GM12873 (cell line): ENCODE data around the gene LGALS3BP.

Experiments
- TF ChIP-seq, protein P1 (sequence below): IDR thresholded peaks from 2 replicates; pipeline ENCODE4 v1.5.1; 2012; ENCODE audit warnings: low read depth, mild to moderate bottlenecking, moderate library complexity, low read length, control low read depth; ENCODE audit not compliant: insufficient read depth; ENCODE audit errors: missing control alignments

The LGALS3BP gene

GRCh38 chr17:78966123-78966813 is 13.5 kb downstream of the LGALS3BP start:
- TF ChIP-seq, protein P1, sequence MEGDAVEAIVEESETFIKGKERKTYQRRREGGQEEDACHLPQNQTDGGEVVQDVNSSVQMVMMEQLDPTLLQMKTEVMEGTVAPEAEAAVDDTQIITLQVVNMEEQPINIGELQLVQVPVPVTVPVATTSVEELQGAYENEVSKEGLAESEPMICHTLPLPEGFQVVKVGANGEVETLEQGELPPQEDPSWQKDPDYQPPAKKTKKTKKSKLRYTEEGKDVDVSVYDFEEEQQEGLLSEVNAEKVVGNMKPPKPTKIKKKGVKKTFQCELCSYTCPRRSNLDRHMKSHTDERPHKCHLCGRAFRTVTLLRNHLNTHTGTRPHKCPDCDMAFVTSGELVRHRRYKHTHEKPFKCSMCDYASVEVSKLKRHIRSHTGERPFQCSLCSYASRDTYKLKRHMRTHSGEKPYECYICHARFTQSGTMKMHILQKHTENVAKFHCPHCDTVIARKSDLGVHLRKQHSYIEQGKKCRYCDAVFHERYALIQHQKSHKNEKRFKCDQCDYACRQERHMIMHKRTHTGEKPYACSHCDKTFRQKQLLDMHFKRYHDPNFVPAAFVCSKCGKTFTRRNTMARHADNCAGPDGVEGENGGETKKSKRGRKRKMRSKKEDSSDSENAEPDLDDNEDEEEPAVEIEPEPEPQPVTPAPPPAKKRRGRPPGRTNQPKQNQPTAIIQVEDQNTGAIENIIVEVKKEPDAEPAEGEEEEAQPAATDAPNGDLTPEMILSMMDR = no peak

- TF ChIP-seq, protein P1 = no peak
Measured at GRCh38 chr17:78965491-78965924, 14.2 kb downstream of the LGALS3BP start.

DNA sequence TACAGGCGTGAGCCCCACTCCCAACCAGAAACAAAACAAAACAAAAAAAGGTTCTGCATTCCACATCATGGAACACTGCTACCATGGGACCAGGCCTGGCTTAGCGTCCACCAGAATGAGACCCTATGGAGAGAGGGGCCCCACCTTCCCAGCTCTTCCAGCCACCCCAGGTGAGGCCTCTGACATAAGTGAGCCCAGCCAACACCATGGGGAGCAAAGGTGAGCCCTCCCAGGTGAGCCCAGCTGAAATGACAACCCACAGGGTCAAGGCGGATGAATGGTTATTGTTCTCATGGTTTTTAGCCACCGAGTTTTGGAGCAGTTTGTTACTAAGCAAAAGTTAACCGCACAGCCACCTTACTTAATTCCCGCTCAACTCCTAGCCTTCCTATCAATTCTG is 16.3 kb downstream of the LGALS3BP start:
- TF ChIP-seq, protein P1 = no peak

DNA sequence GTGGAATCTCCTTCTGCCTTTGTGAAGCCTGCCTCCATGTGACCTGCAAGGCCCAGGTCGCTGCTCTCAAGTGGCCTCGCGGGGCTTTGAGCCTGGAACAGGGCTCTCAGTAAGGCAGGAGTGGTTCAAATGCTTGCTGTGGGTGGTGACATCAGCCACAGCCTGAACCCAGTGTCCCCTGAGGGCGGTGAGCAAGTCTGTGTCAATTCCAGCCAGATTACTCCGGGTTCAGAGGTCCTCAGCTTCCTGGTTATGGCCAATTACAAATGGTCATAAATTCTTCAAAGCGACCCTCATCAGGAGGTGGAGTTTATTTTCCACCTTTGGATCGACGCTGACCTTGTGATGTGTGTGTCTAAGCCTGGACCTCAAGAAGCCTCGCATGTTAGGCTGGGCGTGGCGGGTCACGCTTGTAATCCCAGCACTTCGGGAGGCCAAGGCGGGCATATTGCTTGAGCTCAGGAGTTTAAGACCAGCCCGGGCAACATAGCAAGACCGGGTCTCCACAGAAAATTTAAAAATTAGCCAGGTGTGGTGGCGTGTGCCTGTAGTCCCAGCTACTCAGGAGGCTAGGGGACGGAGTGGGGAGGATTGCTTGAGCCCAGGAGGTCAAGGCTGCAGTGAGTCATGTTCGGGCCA is 17.3 kb downstream of the LGALS3BP start:
- TF ChIP-seq, protein P1 = no peak

GRCh38 chr17:78961571-78961970 is 18.2 kb downstream of the LGALS3BP start:
- TF ChIP-seq, protein P1 = no peak

- TF ChIP-seq, protein P1 = no peak
Measured at GRCh38 chr17:78960928-78961327, 18.8 kb downstream of the LGALS3BP start.

- TF ChIP-seq, protein P1 = no peak
Measured at GRCh38 chr17:78959803-78960202, 19.9 kb downstream of the LGALS3BP start.
